NCI-H748 (cell line): ENCODE results near the gene NOS3.

Experiments
- DNase-seq: peaks from one replicate; lab custom pipeline; 2025; ENCODE audit not compliant: unreplicated experiment; lab: John Stamatoyannopoulos, UW

NOS3 gene

DNA sequence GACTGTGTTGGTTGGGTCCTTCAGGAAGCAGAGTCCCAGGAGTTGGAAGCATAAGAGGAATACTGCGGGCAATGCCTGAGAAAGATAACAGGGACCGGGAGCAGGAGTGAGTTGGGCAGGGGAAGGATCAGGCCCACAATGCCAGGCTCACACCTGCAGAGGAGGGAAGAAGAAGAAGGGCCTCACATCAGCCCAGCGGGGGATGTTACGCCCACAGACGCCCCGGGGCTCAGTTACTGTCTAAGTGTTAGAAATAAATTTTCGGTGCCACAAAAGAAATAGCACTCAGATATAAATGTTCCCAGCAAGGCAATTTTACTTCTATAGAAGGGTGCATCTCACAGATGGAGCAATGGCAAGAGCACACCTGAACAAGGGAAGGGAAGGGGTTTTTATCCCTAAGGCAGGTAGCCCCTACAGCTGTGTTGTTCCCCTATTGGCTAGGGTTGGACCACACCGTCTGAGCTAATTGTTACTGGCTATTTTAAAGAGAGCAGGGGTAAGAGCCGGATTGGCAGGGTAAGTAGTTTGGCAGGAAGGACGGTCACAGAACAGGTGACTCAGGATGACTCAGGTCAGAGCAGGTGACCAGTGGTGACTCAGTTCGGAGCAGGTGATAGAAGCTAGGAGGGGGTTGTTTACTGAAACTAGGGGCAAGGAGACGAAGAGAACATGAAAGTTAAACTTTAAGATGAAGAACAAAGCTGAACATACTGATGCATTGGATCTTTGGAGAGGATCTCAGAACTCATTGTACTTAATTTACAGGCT is at the start of gene NOS3:
NOS3 (plus strand) TSS at position 602 of the 771 bp plus-strand sequence. CDS start 2,787 bp downstream, outside the sequence.
- no peak for DNase-seq

GRCh38 chr7:150941351-150942000 is 49.3 kb upstream of the NOS3 start:
- DNase-seq: no peak

DNA sequence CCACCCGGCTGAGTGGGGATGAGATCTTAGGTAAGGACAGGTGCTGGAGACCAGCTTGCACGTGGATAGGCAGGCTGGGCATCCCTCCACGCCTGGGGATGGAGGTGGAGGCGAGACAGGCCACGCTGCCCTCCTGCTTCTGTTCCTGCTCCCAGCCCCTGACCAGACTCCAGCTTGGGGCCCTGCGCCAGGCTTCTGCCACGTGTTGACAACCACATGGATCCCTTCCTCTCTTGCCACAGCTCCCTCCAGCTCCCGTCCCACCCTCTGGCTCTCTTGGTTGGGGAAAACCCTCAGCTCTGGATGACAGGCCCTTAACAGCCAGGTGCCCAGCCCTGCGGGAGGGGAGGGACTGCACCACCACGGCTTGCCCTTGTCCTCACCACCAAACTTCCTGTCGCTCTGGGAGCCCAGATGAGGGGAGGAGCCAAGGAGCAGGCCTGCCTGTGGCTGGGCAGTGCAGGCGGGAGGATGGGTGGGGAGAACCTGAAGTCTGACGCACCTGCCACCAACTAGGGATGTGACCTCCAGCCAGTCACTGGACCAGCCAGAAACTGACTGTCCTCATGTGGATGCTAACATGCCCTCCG is 48.7 kb upstream of the NOS3 start:
- peak; percentile 36 for DNase-seq

GRCh38 chr7:150942591-150943452 is 48.0 kb upstream of the NOS3 start:
- no peak for DNase-seq

- DNase-seq: no peak
These were observed 47.4 kb upstream of the NOS3 start for GRCh38 chr7:150943453-150943814.

DNA sequence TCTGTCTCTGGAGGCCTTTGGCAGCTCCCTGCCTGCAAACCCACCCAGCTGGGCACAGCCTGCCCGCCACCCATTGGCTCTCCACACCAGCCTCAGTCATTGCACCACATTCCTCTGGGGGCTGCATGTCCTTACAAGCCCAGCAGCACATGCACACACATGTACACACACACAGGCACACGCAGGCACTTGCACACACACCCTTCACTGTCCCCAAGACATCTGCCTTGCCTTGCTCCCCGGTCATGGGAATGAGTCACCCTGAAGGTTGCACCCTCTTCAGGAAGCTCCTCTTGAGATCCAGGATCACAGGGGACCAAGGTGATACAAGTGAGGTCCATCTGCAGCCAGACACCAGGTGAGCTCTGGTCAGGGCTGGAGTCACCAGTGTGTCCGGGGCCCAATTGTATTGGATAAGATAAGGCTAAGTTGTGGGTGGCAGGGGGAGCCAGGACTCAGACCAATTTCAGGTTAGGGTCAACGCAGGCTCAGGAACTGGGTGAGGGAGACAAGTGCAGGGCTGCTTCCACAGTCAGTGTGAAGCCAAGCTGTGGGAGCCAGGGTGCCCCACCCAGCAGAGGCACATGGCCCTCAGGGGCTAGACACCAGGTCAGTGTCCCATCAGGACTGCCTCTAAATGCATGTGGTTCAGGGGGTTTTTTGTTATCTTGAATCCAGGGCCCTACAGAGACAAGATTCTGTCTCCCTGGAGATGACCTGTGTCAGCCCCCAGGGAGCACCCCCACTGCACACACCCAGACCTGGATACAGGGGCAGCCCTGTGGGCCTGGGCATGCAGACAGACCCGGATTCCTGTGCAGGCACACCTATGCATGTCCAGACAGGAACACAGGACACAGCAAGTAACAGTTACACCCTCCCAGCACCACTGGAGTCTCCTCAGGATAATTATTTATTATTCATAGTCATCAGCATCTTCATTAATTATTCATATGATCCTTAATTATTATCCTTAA is 46.5 kb upstream of the NOS3 start:
- DNase-seq: no peak

DNA sequence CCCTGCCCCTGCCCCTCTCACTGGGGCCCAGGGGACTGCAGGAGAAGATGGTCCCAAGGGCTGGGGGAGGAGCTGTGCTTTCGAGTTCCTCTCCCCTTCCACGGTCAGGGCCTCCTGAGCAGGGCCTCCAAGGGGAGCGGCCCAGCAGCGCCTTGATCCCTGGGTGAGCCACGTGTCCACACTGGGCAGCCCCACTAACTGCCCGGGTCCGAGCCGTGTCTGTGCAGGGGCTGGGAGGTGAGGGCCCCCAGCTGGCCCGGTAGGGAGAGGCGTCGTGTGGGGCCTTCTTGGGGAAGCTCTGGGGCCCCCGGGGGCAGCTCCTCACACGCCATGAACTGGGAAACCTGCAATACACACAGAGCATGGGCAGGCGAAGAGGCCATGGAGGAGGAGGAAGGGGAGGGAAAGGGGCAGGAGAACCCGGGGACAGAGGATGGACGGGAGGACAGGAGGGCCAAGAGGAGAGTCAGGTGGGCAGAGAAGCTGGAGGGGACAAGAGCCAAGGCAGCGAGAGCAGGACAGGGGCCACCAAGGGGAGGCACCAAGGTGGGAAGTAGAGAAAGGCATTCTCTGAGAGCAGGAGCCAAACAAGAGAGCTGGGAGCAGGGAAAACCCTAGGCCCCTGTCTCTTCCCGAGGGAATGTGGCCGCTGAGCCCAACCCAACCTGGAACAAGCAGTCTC is 45.5 kb upstream of the NOS3 start:
- no peak for DNase-seq

GRCh38 chr7:150945853-150946420 is 44.9 kb upstream of the NOS3 start:
- no peak for DNase-seq

- DNase-seq: no peak
These were observed 44.2 kb upstream of the NOS3 start for GRCh38 chr7:150946421-150947240.

DNA sequence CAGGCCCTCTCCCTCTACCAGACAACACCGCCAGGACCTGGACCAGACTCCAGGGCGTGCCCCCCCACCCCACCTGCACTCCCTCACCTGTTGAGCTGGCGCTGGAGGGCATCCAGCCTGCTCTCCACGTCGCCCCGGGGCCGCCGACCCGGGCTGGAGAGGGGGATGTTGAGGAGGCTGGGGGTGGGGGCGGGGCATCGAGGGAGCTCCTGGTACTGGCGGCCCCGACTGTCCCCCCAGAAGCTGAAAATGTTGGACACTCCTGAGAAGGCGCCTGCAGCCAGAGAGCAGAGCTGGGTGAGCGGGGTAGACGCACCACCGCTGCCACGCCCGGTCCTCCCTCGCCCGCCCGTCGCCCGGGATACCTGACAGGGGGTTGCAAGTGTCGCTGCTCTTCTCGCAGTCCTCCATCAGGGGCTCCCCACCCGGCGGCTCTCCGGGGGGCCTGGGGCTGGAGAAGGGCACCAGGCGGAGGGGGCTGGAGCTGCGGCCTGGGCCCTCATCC is 43.5 kb upstream of the NOS3 start:
- DNase-seq: no peak

DNA sequence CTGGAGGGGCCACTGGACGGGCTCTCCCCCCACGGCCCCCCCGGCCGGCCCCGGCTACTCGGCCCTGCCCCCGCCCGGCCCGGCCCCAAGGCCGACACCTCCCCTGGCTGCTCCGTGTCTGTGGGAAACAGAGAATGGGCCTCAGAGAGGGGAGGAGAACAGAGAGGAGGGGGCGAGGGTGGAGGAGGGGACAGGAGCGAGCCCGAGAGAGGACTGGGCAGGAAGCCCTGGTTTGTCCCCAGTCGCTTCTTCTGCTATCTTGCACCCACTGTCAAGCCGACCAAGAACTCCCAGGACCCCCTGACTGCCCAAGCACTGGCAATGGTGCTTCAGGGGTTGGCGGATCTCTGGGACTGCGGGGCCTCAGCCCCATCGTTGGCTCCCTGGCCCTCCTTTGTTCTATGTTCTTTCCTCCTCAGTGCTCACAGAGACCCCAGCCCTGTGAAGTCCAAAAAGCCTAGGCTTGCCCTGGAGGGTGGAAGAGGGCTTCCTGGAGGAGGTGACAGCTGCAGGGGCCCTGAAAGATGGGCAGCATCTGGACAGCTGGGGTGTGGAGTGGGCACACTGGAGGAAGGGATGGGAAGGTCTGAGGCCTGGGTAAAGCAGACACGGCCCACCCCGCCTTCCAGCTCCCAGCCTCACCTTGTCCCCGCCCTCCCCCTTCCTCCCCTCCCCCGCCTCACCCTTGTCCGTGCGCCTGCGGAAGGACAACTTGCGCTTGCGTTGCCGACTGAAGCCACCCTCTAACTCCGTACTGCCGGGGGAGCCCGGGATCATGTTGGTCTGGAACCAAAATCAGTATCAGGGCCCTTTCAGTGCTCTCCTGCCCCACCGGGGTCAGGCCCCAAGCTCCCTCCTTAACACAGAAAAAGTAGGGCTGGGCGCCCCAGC is 42.8 kb upstream of the NOS3 start:
- no peak for DNase-seq

DNA sequence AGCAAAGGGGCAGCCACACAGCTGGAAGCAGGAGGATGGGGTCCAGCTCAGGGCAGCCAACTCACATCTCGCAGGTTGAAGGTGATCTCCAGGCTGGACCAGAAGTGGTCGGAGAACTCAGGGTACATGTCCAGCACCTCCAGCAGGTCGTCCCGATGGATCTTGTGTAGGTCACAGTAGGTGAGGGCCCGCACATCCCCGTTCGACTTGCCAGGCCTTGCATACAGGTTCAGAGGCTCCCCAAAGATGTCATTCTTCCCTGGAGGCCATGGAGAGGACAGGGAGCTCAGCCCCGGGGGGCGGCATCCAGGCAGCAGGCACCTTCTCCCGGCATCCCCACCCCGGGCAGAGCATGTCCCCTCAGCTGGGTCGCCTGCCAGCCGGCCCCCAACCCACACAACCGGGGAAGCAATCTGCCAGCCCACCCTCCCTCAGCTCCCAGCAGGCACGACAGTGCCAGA is 42.0 kb upstream of the NOS3 start:
- no peak for DNase-seq

- no peak for DNase-seq
These were observed 41.3 kb upstream of the NOS3 start for GRCh38 chr7:150949564-150949963.

GRCh38 chr7:150949971-150950491 is 40.8 kb upstream of the NOS3 start:
- no peak for DNase-seq

GRCh38 chr7:150950496-150951180 is 40.2 kb upstream of the NOS3 start:
- DNase-seq: no peak

GRCh38 chr7:150951181-150951520 is 39.7 kb upstream of the NOS3 start:
- no peak for DNase-seq
